ENCODE measurements around the gene MIGA2.

DNA sequence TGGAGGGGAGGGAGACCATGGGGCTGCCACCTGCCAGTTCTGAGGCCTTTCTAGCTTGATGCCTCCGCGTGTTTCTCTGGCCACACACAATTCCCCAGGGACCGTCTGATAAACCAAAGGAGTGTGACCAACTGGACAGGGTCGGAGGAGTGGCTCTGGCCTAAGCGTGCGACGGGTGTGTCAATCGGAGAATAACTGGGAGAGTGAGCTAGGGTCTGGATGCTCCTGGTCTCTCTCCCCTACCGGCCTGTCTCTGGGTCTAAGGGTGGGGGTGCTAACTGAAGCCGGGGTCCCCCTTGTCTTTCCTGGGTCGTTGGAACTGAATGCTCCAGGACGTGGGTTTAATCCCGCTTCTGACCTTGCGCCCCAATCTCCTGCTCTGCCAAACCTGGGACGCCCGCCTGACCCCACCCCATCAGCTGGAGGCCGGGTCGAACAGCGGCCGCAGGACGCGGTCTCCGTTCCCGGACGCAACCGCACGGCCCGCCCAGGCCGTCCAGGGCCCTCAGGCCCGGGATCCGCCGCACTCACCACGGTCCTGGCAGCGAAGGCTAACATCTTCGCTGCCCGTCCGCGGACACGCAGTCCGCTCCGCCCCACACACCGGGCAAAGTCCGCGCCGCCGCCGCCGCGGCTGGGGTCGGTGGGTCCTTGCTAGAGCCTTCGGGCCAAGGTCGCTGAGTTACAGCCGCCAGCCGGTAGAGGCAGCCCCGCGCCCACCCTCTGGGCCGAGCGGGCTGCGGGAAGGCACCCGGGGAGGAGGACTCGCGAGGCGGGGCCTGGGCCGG is 73.7 kb downstream of the MIGA2 start:
- no peak for TF ChIP-seq KLF10 (tag by site-specific recombination; IDR thresholded peaks at IDR 0.05)
- no peak for TF ChIP-seq REST (tag by site-specific recombination; IDR thresholded peaks at IDR 0.05)
- no peak for TF ChIP-seq ZBTB1 (tag by site-specific recombination; IDR thresholded peaks at IDR 0.05)
- no peak for TF ChIP-seq CTCF (tag by site-specific recombination; IDR thresholded peaks at IDR 0.05)
- no peak for TF ChIP-seq KLF17 (tag by site-specific recombination; IDR thresholded peaks at IDR 0.05)
- no peak for TF ChIP-seq ZNF174 (tag by site-specific recombination; IDR thresholded peaks at IDR 0.05)
- no peak for TF ChIP-seq ZNF449 (tag by site-specific recombination; IDR thresholded peaks at IDR 0.05)
- no peak for TF ChIP-seq ZNF133 (tag by site-specific recombination; IDR thresholded peaks at IDR 0.05)
- no peak for TF ChIP-seq ZFP37 (tag by site-specific recombination; IDR thresholded peaks at IDR 0.05)
- no peak for TF ChIP-seq ZBTB21 (tag by site-specific recombination; IDR thresholded peaks at IDR 0.05)
- TF ChIP-seq, protein P1, sequence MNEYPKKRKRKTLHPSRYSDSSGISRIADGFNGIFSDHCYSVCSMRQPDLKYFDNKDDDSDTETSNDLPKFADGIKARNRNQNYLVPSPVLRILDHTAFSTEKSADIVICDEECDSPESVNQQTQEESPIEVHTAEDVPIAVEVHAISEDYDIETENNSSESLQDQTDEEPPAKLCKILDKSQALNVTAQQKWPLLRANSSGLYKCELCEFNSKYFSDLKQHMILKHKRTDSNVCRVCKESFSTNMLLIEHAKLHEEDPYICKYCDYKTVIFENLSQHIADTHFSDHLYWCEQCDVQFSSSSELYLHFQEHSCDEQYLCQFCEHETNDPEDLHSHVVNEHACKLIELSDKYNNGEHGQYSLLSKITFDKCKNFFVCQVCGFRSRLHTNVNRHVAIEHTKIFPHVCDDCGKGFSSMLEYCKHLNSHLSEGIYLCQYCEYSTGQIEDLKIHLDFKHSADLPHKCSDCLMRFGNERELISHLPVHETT (tag by site-specific recombination; IDR thresholded peaks at IDR 0.05): no peak
- no peak for TF ChIP-seq EGR2 (tag by site-specific recombination; IDR thresholded peaks at IDR 0.05; ENCODE audit: low read depth)
- no peak for TF ChIP-seq TCF7L2 (IDR thresholded peaks at IDR 0.05; ENCODE audit: borderline replicate concordance, low read depth, low read length)
